ENCODE results near the gene UBAC1.
A peak's percentile ranks its signal among the peaks of the same experiment; 100 is the strongest.
"Not testable (repeated sequence)": the region's sequence is repeated elsewhere in the genome, so short reads cannot be mapped to it uniquely, and the experiment has no call there.

The UBAC1 gene

DNA sequence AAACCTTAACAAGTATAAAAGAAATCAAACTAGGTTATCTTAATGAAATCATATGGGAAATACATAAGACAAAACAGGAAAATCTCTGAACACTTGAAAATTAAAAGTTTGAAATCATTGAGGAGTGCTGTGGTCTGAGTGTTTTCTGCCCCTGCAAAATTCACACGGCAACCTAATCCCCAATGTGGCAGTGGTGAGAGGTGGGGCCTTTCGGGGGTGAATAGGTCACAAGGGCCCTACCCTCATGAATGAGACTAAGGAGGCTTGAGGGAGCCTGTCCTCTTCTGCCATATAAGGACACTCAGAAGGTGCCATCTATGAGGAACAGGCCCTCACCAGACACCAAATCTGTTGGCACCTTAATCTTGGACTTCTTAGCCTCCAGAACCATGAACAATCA lies 64.5 kb downstream of the UBAC1 start:
- H3K27me3 ChIP-seq (ENCODE audit: insufficient read depth, poor library complexity, severe bottlenecking): no peaks in the 10 kb centered on the region
- no peak overlapping the region for H3K4me3 ChIP-seq (replicated peaks; ENCODE audit: insufficient read depth, low read length)
- no peak for DNase-seq (ENCODE audit: low read depth in 1 of 2, low spot score in 1 of 2)
- TF ChIP-seq GABPA (IDR thresholded peaks at IDR 0.05; ENCODE audit: low read depth): no peak
- no peak for TF ChIP-seq SPI1 (IDR thresholded peaks at IDR 0.05; ENCODE audit: borderline replicate concordance, low read depth)
- TF ChIP-seq, protein P1, sequence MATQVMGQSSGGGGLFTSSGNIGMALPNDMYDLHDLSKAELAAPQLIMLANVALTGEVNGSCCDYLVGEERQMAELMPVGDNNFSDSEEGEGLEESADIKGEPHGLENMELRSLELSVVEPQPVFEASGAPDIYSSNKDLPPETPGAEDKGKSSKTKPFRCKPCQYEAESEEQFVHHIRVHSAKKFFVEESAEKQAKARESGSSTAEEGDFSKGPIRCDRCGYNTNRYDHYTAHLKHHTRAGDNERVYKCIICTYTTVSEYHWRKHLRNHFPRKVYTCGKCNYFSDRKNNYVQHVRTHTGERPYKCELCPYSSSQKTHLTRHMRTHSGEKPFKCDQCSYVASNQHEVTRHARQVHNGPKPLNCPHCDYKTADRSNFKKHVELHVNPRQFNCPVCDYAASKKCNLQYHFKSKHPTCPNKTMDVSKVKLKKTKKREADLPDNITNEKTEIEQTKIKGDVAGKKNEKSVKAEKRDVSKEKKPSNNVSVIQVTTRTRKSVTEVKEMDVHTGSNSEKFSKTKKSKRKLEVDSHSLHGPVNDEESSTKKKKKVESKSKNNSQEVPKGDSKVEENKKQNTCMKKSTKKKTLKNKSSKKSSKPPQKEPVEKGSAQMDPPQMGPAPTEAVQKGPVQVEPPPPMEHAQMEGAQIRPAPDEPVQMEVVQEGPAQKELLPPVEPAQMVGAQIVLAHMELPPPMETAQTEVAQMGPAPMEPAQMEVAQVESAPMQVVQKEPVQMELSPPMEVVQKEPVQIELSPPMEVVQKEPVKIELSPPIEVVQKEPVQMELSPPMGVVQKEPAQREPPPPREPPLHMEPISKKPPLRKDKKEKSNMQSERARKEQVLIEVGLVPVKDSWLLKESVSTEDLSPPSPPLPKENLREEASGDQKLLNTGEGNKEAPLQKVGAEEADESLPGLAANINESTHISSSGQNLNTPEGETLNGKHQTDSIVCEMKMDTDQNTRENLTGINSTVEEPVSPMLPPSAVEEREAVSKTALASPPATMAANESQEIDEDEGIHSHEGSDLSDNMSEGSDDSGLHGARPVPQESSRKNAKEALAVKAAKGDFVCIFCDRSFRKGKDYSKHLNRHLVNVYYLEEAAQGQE (IDR thresholded peaks at IDR 0.05; ENCODE audit: insufficient replicate concordance, low read depth): no peak
- TF ChIP-seq CTCF (IDR thresholded peaks at IDR 0.05; ENCODE audit: insufficient read depth, low read length): no peak
- TF ChIP-seq POLR2AphosphoS5 (IDR thresholded peaks at IDR 0.05; ENCODE audit: low read depth): no peak
- H3K27ac ChIP-seq (replicated peaks): no peak overlapping the region

DNA sequence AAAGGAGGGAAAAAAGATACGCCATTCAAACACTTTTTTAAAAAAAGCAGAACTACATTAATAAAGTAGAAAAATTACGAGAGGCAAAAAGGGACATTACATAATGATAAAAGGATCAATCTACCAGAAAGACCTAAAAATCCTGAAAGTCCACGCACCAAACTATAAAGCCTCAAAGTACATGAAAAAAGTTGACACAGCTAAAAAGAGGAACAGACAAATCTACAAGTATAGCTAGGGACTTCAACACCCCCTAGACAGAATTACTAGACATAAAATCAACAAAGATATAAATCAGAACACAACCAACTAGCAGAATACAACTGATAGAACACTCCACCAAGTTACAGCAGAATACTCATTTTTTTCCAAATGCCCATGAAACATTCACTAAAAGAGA lies 65.0 kb downstream of the UBAC1 start:
- no peak overlapping the region for H3K4me3 ChIP-seq (replicated peaks; ENCODE audit: insufficient read depth, low read length)
- no peak for DNase-seq (ENCODE audit: low read depth in 1 of 2, low spot score in 1 of 2)
- TF ChIP-seq CTCF (IDR thresholded peaks at IDR 0.05; ENCODE audit: insufficient read depth, low read length) (no peak), GABPA (IDR thresholded peaks at IDR 0.05; ENCODE audit: low read depth) (no peak), SPI1 (IDR thresholded peaks at IDR 0.05; ENCODE audit: borderline replicate concordance, low read depth) (peak; percentile 65; the same call in 1 of the 2 replicates)
- TF ChIP-seq, protein P1 (IDR thresholded peaks at IDR 0.05; ENCODE audit: insufficient replicate concordance, low read depth): no peak
- H3K27ac ChIP-seq (replicated peaks): no peak overlapping the region
- H3K27me3 ChIP-seq (ENCODE audit: insufficient read depth, poor library complexity, severe bottlenecking): no peaks in the 10 kb centered on the region

- no peak overlapping the region for H3K4me3 ChIP-seq (replicated peaks; ENCODE audit: insufficient read depth, low read length)
- H3K27ac ChIP-seq (replicated peaks): no peak overlapping the region
- TF ChIP-seq GABPA (IDR thresholded peaks at IDR 0.05; ENCODE audit: low read depth): no peak
- no peak for TF ChIP-seq CTCF (IDR thresholded peaks at IDR 0.05; ENCODE audit: insufficient read depth, low read length)
- peak; percentile 5; the same call in 1 of the 2 replicates for TF ChIP-seq SPI1 (IDR thresholded peaks at IDR 0.05; ENCODE audit: borderline replicate concordance, low read depth)
- DNase-seq (ENCODE audit: low read depth in 1 of 2, low spot score in 1 of 2): no peak
- H3K27me3 ChIP-seq (ENCODE audit: insufficient read depth, poor library complexity, severe bottlenecking): no peaks in the 10 kb centered on the region
These were observed 65.8 kb downstream of the UBAC1 start for GRCh38 chr9:135895202-135895848.

- TF ChIP-seq, protein P1 (IDR thresholded peaks at IDR 0.05; ENCODE audit: insufficient replicate concordance, low read depth): no peak
- TF ChIP-seq CTCF (IDR thresholded peaks at IDR 0.05; ENCODE audit: insufficient read depth, low read length): no peak
- no peak for TF ChIP-seq SPI1 (IDR thresholded peaks at IDR 0.05; ENCODE audit: borderline replicate concordance, low read depth)
- no peak for TF ChIP-seq GABPA (IDR thresholded peaks at IDR 0.05; ENCODE audit: low read depth)
- TF ChIP-seq POLR2AphosphoS5 (IDR thresholded peaks at IDR 0.05; ENCODE audit: low read depth): no peak
- Histone ChIP-seq H3K27me3 (ENCODE audit: insufficient read depth, poor library complexity, severe bottlenecking) (no peaks in the 10 kb centered on the region), H3K4me3 (replicated peaks; ENCODE audit: insufficient read depth, low read length) (no peak overlapping the region), H3K27ac (replicated peaks) (no peak overlapping the region)
- no peak for DNase-seq (ENCODE audit: low read depth in 1 of 2, low spot score in 1 of 2)
These were observed 68.1 kb downstream of the UBAC1 start for GRCh38 chr9:135893104-135893503.

DNA sequence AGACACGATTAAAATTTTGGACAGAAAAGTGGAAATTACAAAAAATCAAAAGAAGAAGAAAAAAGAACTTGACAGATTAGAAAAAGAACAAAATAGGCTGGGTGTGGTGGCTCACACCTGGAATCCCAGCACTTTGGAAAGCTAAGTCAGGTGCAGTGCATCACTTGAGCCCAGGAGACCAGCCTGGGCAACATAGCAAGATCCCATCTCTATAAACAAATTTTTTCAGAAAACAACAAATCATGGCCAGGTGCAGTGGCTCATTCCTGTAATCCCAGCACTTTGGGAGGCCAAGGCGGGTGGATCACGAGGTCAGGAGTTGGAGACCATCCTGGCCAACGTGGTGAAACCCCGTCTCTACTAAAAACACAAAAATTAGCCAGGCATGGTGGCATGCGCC lies 68.8 kb downstream of the UBAC1 start:
- not testable (repeated sequence) for H3K27ac ChIP-seq (replicated peaks); DNase-seq (ENCODE audit: low read depth in 1 of 2, low spot score in 1 of 2); H3K27me3 ChIP-seq (ENCODE audit: insufficient read depth, poor library complexity, severe bottlenecking); H3K4me3 ChIP-seq (replicated peaks; ENCODE audit: insufficient read depth, low read length)

Measured in HL-60 (cell line).